Upper lobe of left lung (tissue), 6 donors: ENCODE data around the gene NRROS. TPM values are rescaled to one million over a fixed set of nuclear protein-coding genes. Genes with fewer than 3 reads are reported as not detected.

Source experiments
- ATAC-seq, 2 donors: fragments of 200-7000 bp; cut with Tn5 transposase; one replicate each; pipeline ENCODE4 v1.9.1; 2022; ENCODE audit warnings: mild to moderate bottlenecking in 2 of 2, moderate library complexity in 2 of 2; ENCODE audit not compliant: low FRiP score in 2 of 2
- DNase-seq, 2 donors: peaks; one replicate each; pipeline ENCODE4 v3.0.0-alpha.2; 2019 to 2020
- H3K27ac ChIP-seq, 4 donors: fragments of 200-600 bp; sonication (generic); one replicate each; pipeline ENCODE4 v1.5.1; 2016 to 2019
- H3K27me3 ChIP-seq, 4 donors: fragments of 200-600 bp; sonication (generic); one replicate each; pipeline ENCODE4 v1.5.1; 2017 to 2019
- H3K36me3 ChIP-seq, 4 donors: fragments of 200-600 bp; sonication (generic); one replicate each; pipeline ENCODE4 v1.5.1; 2016 to 2019
- H3K4me1 ChIP-seq, 4 donors: fragments of 200-600 bp; sonication (generic); one replicate each; pipeline ENCODE4 v1.5.1; 2018 to 2019
- H3K4me3 ChIP-seq, 4 donors: fragments of 200-600 bp; sonication (generic); one replicate each; pipeline ENCODE4 v1.5.1; 2017 to 2019; ENCODE audit warnings: mild to moderate bottlenecking in 2 of 4, moderate library complexity in 1 of 4
- H3K9me3 ChIP-seq, 4 donors: fragments of 200-600 bp; sonication (generic); one replicate each; pipeline ENCODE4 v1.5.1; 2018 to 2019
- EP300 ChIP-seq, 4 donors: sonication (generic); formaldehyde crosslinking; IDR thresholded peaks; one replicate each; pipeline ENCODE4 v1.5.1; 2017; ENCODE audit warnings: antibody characterized with exemption in 4 of 4, control low read depth in 2 of 4
- POLR2A ChIP-seq, 4 donors: fragments of 450-650 bp; IDR thresholded peaks; one replicate each; pipeline ENCODE4 v1.5.1; 2016 to 2017; ENCODE audit warnings: antibody characterized with exemption in 4 of 4, mild to moderate bottlenecking in 2 of 4
- POLR2AphosphoS5 ChIP-seq, 2 donors: sonication (generic); formaldehyde crosslinking; IDR thresholded peaks; one replicate each; pipeline ENCODE4 v1.5.1; 2017; ENCODE audit warnings: antibody characterized with exemption in 2 of 2
- WGBS, 2 donors: methylation state at CpG; one replicate each; pipeline ENCODE4 v1.1.5; 2017 to 2018; 5-methylcytosine and 5-hydroxymethylcytosine counted together
- total RNA-seq, 6 donors: library from RNA; depleted of rRNA in 4 of 6; stranded (reverse); fragments of >200 nt in 4 of 6; gene quantifications; one replicate each; pipeline versions ENCODE4 v1.1.0 to v1.2.1, GENCODE V29; 2016 to 2021
- TF ChIP-seq, protein P1 (sequence below), 6 experiments: fragments of 450-650 bp in 4 of 6; fragments of 200-600 bp in 2 of 6; sonication (generic) in 2 of 6; IDR thresholded peaks; one replicate each; pipeline ENCODE4 v1.5.1; 2016 to 2019; ENCODE audit warnings: antibody characterized with exemption in 6 of 6
- donor health status: DM: no; HTN: no; CAD: no; lungs with moderate emphysema.
- donor health status: DM: no; HTN: yes; CAD: no; lungs with severe emphysema.

The NRROS gene
- total RNA-seq, 6 donors from 2014 or later, result 6.5 to 23.2 (median 16.4) TPM

DNA sequence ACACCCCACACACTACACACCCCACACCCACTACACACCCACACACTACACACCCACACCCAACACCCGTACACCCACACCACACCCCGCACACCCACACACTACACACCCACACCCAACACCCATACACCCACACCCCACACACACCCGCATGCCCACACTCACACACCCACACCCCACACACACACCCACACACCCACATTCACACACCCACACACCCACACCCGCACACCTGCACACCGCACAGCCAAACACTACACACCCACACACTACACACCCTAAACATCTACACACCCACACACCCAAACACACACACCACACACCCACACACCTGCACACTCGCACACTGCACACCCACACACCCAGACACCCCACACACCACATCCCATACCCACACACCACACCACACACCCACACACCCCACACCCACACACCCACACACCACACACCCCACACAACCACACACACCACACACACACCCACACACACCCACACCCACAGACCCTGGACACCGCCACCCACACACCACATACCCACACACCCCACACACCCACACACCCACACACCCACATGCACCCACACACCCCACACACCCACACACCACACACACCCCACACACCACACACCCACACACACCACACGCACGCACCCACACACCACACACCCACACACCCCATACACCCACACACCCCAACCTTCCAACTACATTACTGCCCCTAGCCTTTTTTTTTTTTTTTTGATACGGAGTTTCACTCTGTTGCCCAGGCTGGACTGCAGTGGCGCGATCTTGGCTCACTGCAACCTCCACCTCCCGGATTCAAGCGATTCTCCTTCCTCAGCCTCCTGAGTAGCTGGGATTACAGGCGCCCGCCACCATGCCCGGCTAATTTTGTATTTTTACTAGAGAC lies 55.7 kb downstream of the NRROS start:
- Histone ChIP-seq H3K4me3 (no peak overlapping the region), H3K36me3 (no peaks in the 10 kb centered on the region), H3K9me3 (no peaks in the 10 kb centered on the region), H3K4me1 (peaks cover 4 to 6% (median 5%) of the 10 kb centered on the region in 4 donors), H3K27me3 (no peaks in the 10 kb centered on the region), H3K27ac (no peak overlapping the region)
- WGBS, 2 donors, result 92 to 95% methylated on average over 17 of the region's 17 CpGs
- ATAC-seq (peak; percentile 23 to 58), DNase-seq (peak in 1 of 2 donors; percentile 41)
- TF ChIP-seq POLR2AphosphoS5 (IDR thresholded peaks at IDR 0.05) (no peak), POLR2A (IDR thresholded peaks at IDR 0.05) (no peak), EP300 (IDR thresholded peaks at IDR 0.05) (no peak)
- TF ChIP-seq, protein P1, sequence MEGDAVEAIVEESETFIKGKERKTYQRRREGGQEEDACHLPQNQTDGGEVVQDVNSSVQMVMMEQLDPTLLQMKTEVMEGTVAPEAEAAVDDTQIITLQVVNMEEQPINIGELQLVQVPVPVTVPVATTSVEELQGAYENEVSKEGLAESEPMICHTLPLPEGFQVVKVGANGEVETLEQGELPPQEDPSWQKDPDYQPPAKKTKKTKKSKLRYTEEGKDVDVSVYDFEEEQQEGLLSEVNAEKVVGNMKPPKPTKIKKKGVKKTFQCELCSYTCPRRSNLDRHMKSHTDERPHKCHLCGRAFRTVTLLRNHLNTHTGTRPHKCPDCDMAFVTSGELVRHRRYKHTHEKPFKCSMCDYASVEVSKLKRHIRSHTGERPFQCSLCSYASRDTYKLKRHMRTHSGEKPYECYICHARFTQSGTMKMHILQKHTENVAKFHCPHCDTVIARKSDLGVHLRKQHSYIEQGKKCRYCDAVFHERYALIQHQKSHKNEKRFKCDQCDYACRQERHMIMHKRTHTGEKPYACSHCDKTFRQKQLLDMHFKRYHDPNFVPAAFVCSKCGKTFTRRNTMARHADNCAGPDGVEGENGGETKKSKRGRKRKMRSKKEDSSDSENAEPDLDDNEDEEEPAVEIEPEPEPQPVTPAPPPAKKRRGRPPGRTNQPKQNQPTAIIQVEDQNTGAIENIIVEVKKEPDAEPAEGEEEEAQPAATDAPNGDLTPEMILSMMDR (IDR thresholded peaks at IDR 0.05), result no peak

DNA sequence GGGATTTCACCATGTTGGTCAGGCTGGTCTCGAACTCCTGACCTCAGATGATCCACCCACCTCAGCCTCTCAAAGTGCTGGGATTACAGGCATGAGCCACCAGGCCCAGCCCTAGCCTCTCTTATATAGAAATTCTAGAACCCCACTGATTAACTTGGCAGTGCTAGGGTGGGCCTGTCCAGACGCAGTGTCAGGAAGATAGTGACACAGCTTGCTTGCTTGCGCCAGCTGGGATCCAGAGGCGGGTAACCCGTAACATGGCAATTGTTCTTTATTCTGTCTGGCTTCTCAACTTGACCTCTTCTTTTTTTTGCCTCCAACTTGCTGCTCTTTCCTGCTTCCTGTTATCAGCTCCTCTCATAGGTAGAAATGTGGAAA lies 56.3 kb downstream of the NRROS start:
- WGBS, 2 donors, result 84 to 91% methylated on average over 5 of the region's 5 CpGs
- Histone ChIP-seq H3K36me3 (no peaks in the 10 kb centered on the region), H3K4me3 (no peak overlapping the region), H3K9me3 (no peaks in the 10 kb centered on the region), H3K4me1 (peaks cover 4 to 6% (median 5%) of the 10 kb centered on the region in 4 donors), H3K27me3 (no peaks in the 10 kb centered on the region), H3K27ac (no peak overlapping the region)
- DNase-seq (no peak), ATAC-seq (no peak)
- TF ChIP-seq, protein P1 (IDR thresholded peaks at IDR 0.05), result no peak
- TF ChIP-seq EP300 (IDR thresholded peaks at IDR 0.05) (no peak), POLR2AphosphoS5 (IDR thresholded peaks at IDR 0.05) (no peak), POLR2A (IDR thresholded peaks at IDR 0.05) (no peak)

DNA sequence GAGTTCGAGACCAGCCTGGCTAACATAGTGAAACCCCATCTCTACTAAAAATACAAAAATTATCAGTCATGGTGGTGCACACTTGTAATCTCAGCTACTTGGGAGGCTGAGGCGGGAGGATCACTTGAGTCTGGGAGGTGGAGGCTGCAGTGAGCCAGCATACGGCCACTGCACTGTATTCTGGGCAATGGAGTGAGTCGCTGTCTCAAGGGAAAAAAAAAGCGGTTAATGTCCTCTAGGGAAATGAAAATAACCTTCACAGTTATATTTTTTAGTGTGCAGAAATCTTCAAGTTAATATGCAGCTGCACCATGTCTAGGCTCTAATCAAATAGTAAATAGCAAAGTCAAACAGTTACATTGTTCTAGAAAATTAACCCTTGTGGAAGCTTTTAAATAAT lies 57.8 kb downstream of the NRROS start:
- WGBS, 2 donors, result 84 to 94% methylated on average over 5 of the region's 5 CpGs
- H3K27ac ChIP-seq, result no peak overlapping the region
- no peak for TF ChIP-seq POLR2A (IDR thresholded peaks at IDR 0.05)
- TF ChIP-seq, protein P1 (IDR thresholded peaks at IDR 0.05), result no peak
- TF ChIP-seq EP300 (IDR thresholded peaks at IDR 0.05), result no peak
- TF ChIP-seq POLR2AphosphoS5 (IDR thresholded peaks at IDR 0.05), result no peak
- H3K36me3 ChIP-seq, result no peaks in the 10 kb centered on the region
- H3K27me3 ChIP-seq, result no peaks in the 10 kb centered on the region
- ATAC-seq, result no peak
- peaks cover 4 to 6% (median 5%) of the 10 kb centered on the region in 4 donors for H3K4me1 ChIP-seq
- DNase-seq, result no peak
- H3K4me3 ChIP-seq, result no peak overlapping the region
- H3K9me3 ChIP-seq, result no peaks in the 10 kb centered on the region

DNA sequence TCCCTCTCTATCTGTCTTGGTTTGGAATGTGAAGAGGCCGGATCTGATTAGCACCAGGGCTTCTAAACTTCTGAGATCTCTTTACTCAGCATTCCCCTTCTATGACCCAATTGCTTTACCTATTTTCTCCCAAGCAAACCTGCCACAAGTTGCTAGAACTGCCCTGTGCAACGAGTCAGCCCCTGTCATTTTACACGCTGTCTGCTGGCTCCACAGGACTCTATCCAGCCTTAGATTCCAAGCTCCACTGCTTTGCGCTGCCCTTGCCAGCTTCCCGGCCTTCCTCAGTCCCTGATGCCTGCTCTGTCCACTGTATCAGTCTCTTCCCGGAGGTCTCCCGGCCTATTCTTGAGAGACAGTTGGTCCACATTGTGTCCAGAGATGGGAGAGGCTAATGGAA lies 60.3 kb downstream of the NRROS start:
- Histone ChIP-seq H3K4me1 (no peaks in the 10 kb centered on the region), H3K27me3 (no peaks in the 10 kb centered on the region), H3K9me3 (no peaks in the 10 kb centered on the region), H3K36me3 (no peaks in the 10 kb centered on the region), H3K4me3 (no peak overlapping the region), H3K27ac (no peak overlapping the region)
- no peak for TF ChIP-seq POLR2AphosphoS5 (IDR thresholded peaks at IDR 0.05)
- TF ChIP-seq EP300 (IDR thresholded peaks at IDR 0.05), result no peak
- TF ChIP-seq, protein P1 (IDR thresholded peaks at IDR 0.05), result no peak
- no peak for TF ChIP-seq POLR2A (IDR thresholded peaks at IDR 0.05)
- ATAC-seq (no peak), DNase-seq (no peak)
- WGBS, 2 donors, result 81 to 83% methylated on average over 7 of the region's 7 CpGs
